ENCODE results near the gene NSG1.

NSG1 gene

DNA sequence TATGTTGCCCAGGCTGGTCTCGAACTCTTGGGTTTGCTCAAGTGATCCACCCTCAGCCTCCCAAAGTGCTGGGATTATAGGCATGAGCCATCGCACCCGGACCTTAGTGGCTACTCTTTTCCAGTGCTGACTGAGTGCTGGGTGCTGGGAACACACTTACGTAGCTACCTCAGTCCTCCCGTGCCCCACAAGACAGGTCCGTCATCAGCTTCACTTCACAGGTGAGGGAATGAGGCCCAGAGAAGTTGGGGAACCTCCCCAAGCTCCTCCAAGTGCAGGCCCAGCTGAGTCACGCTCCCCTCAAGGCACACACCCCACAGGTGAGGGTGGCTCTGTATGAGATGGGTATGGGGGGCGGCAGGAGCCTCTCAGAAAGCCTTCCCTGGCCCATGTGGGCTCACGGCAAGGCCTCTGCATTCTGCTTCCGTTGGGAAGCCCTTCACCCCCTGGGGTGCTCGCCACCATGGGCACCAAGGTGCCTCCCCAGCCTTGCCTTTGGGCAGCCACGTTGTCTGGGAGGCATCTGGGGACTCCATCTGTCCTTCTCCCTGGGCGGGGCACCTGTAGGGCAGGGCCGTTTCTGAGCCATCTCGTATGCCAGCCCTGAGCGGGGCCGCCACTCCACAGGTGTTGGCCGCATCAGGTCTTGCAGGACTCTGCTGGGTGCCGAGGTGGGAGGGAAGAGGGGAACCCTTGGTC, 28.4 kb downstream of the NSG1 start:
- TF ChIP-seq POLR2AphosphoS5 (IDR thresholded peaks at IDR 0.05; ENCODE audit: borderline replicate concordance, low read depth, low read length): no peak
- no peak for TF ChIP-seq EZH2 (IDR thresholded peaks at IDR 0.05)
- TF ChIP-seq FOXP2 (optimal IDR thresholded peaks at IDR 0.05; ENCODE audit: control extremely low read depth, extremely low read length, insufficient read depth): no peak
- no peak overlapping the region for H3K4me3 ChIP-seq
- H3K36me3 ChIP-seq (ENCODE audit: insufficient read depth, low read length): peaks cover 20% of the 10 kb centered on the region; the same call in 1 of the 2 replicates
- no peak overlapping the region for H3K9ac ChIP-seq (ENCODE audit: insufficient read length)
- no peak overlapping the region for H3K27ac ChIP-seq
- no peaks in the 10 kb centered on the region for H3K9me3 ChIP-seq (ENCODE audit: low read depth, low read length)
- no peak for DNase-seq (ENCODE audit: low read depth, low spot score)

DNA sequence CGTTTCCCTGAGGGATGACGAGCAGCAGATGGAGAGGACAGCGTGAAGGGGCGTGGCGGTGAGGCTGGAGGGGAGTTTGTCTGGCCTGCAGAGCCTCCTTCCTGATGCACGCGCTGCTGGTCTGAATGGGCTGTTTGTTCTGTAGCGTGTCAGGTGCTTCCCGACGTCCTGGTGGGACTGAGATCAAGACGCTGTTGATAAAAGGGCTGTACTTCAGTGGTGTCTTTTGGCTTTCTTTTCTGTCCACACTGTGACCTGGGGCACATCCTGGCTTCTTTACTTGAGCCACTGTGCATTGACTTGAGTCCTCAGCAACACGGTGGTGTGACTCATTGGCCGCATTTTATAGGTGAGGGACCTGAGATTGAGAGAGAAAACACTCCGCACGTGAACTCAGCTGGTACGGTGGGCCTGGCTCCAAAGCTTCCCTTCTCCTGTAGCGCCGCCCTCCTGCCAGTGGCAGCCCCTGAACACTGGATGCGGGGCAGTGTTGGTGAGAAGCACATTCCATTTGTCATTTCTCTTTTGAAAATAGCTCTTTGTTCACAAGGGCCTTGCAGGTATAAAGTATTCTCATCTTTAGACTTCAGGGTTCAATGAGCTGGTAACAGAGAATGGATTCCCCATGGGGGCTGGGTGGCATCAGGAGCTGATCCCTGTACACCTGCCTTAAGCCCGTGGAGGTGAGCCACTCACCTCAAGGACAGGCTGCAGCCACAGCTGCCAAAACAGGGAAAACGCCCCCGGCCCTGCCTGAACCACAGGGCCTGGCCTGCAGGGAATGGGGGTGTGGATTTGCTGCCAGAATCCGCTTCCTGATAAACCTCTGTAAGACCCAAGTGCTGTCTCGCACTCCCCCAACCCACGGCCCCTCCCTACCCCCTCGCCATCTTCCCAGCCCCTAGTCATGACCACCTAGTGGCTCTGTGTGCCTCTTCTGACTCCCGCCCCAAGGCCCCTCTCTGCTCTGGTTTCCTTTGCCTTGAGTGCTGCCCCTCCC, 29.2 kb downstream of the NSG1 start:
- no peak for TF ChIP-seq EZH2 (IDR thresholded peaks at IDR 0.05)
- TF ChIP-seq FOXP2 (optimal IDR thresholded peaks at IDR 0.05; ENCODE audit: control extremely low read depth, extremely low read length, insufficient read depth): no peak
- TF ChIP-seq POLR2AphosphoS5 (IDR thresholded peaks at IDR 0.05; ENCODE audit: borderline replicate concordance, low read depth, low read length): no peak
- no peak overlapping the region for H3K4me3 ChIP-seq
- no peak overlapping the region for H3K27ac ChIP-seq
- H3K9ac ChIP-seq (ENCODE audit: insufficient read length): no peak overlapping the region
- no peaks in the 10 kb centered on the region for H3K9me3 ChIP-seq (ENCODE audit: low read depth, low read length)
- DNase-seq (ENCODE audit: low read depth, low spot score): no peak
- peaks cover 26% of the 10 kb centered on the region; the same call in 1 of the 2 replicates for H3K36me3 ChIP-seq (ENCODE audit: insufficient read depth, low read length)

DNA sequence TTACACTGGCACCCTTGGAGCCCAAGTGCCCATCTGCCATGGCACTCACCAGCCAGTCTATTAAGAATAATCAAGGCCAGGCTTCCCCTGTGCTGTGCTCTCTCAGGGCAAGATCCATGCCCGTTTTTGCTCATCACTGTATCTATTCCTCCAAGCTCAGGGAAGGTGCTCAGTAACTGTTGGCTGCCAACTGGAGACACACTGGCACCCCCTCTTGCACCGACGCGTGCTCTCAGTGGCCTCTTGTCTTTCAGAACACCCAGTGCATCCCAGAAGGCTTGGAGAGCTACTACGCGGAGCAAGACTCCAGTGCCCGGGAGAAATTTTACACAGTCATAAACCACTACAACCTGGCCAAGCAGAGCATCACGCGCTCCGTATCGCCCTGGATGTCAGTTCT, 30.1 kb downstream of the NSG1 start:
- TF ChIP-seq EZH2 (IDR thresholded peaks at IDR 0.05): no peak
- no peak for TF ChIP-seq POLR2AphosphoS5 (IDR thresholded peaks at IDR 0.05; ENCODE audit: borderline replicate concordance, low read depth, low read length)
- no peak for TF ChIP-seq FOXP2 (optimal IDR thresholded peaks at IDR 0.05; ENCODE audit: control extremely low read depth, extremely low read length, insufficient read depth)
- no peak overlapping the region for H3K27ac ChIP-seq
- no peak for DNase-seq (ENCODE audit: low read depth, low spot score)

DNA sequence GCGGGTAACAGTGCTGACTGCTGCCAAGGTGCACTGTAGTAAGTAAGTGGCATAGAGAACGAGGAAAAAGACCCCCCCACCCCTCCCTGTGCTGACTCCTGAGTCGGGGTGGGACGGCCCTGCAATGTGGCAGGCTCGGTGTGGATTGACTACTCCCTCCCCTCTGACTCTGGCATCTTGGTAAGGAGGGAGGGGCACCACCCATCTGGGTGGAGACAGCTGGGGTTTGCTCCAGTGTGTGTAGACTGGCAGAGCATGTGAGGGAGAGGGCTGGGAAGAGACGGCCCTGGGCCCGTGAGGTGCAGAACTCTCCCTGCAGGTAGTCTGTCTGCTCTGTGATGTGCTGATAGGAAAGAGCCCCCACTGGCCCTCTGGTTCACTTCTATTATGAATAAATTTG, 31.0 kb downstream of the NSG1 start:
- Histone ChIP-seq H3K9ac (ENCODE audit: insufficient read length) (no peak overlapping the region), H3K4me3 (no peak overlapping the region), H3K36me3 (ENCODE audit: insufficient read depth, low read length) (peaks cover 26% of the 10 kb centered on the region; the same call in 1 of the 2 replicates), H3K27ac (no peak overlapping the region), H3K9me3 (ENCODE audit: low read depth, low read length) (no peaks in the 10 kb centered on the region)
- TF ChIP-seq EZH2 (IDR thresholded peaks at IDR 0.05) (no peak), POLR2AphosphoS5 (IDR thresholded peaks at IDR 0.05; ENCODE audit: borderline replicate concordance, low read depth, low read length) (no peak), FOXP2 (optimal IDR thresholded peaks at IDR 0.05; ENCODE audit: control extremely low read depth, extremely low read length, insufficient read depth) (no peak)
- DNase-seq (ENCODE audit: low read depth, low spot score): no peak

More for the DNA sequence above, 30.1 kb downstream of the NSG1 start:
- no peak overlapping the region for H3K4me3 ChIP-seq
- H3K9me3 ChIP-seq (ENCODE audit: low read depth, low read length): no peaks in the 10 kb centered on the region
- H3K36me3 ChIP-seq (ENCODE audit: insufficient read depth, low read length): peaks cover 26% of the 10 kb centered on the region; the same call in 1 of the 2 replicates
- H3K9ac ChIP-seq (ENCODE audit: insufficient read length): no peak overlapping the region

DNA sequence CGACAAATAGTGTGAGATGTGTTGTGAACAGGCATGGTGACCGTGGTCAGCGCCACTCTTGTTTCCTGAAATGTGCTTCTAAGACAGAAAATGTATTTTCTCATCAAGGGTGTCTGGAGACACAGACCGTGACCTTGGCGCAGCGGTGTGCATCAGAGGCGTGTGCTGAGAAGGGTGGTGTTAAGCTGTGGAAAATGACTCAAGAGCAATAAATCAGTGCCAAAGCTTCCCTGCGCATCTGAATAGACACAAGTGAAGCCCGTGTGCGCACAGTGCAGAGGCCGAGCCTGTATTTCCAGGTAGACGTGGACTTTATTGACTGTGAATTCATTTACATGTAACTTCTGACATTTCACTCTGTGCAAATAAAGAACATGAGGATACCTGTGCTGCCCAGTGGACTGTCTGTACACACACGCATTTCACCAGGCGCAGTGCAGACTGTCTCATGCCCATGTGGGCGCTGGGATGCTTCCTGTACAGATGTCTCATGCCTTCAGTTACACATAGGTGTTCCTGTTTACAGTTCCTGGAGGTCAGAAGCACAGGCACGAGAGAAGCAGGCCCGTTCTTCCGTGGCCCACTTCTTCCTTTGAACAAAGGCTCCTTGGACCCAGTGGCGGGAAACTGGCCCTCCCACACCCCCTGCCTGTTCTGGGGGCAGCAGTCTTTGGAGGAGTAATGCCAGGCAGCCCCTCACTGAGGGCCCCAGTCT, 31.9 kb downstream of the NSG1 start:
- Histone ChIP-seq H3K27ac (no peak overlapping the region), H3K9ac (ENCODE audit: insufficient read length) (no peak overlapping the region), H3K4me3 (no peak overlapping the region), H3K36me3 (ENCODE audit: insufficient read depth, low read length) (peaks cover 26% of the 10 kb centered on the region; the same call in 1 of the 2 replicates), H3K9me3 (ENCODE audit: low read depth, low read length) (no peaks in the 10 kb centered on the region)
- TF ChIP-seq EZH2 (IDR thresholded peaks at IDR 0.05) (no peak), POLR2AphosphoS5 (IDR thresholded peaks at IDR 0.05; ENCODE audit: borderline replicate concordance, low read depth, low read length) (no peak), FOXP2 (optimal IDR thresholded peaks at IDR 0.05; ENCODE audit: control extremely low read depth, extremely low read length, insufficient read depth) (no peak)
- no peak for DNase-seq (ENCODE audit: low read depth, low spot score)

DNA sequence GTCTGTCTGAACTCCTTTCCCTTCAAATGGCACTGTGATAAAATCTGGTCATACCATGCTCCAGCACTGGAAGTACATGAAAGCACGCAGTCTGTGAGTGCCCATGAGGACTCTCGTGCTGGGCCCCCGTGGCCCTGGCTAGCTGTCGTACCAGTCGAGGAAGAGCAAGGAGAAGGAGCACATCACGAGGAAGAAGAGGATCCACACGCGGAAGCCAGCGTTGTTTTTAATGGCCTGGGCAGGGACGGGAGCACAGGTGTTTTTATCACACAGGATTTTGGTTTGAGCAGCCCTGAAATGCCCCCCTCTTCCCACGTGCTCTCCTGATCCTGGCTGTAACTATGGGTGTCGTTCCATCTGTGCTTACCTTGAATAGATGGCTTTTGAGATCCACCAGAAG, 33.0 kb downstream of the NSG1 start:
- no peak for DNase-seq (ENCODE audit: low read depth, low spot score)
- no peak overlapping the region for H3K27ac ChIP-seq
- H3K36me3 ChIP-seq (ENCODE audit: insufficient read depth, low read length): peaks cover 26% of the 10 kb centered on the region; the same call in 1 of the 2 replicates
- no peak for TF ChIP-seq POLR2AphosphoS5 (IDR thresholded peaks at IDR 0.05; ENCODE audit: borderline replicate concordance, low read depth, low read length)
- no peak for TF ChIP-seq FOXP2 (optimal IDR thresholded peaks at IDR 0.05; ENCODE audit: control extremely low read depth, extremely low read length, insufficient read depth)
- H3K9ac ChIP-seq (ENCODE audit: insufficient read length): no peak overlapping the region
- H3K9me3 ChIP-seq (ENCODE audit: low read depth, low read length): no peaks in the 10 kb centered on the region
- no peak overlapping the region for H3K4me3 ChIP-seq

DNA sequence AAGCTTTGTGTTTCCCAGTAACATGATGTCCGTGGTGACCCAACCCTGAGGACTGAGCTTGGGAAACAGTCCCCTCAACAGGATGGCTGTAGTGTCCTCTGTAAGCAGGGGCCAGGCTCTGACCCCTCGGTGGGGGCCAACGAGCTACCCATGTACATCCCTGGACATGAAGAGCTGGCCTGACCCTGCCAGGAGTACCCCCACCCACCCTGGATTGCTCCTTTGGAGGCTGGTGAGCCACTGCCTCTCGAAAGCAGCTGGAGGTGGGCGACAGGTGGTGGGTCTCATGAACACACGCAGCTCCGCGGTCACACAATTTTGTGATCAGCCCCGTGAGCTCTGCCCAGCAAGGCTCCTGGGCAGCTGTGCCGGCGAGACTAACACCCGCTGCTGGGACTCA, 33.5 kb downstream of the NSG1 start:
- Histone ChIP-seq H3K36me3 (ENCODE audit: insufficient read depth, low read length) (peaks cover 26% of the 10 kb centered on the region; the same call in 1 of the 2 replicates), H3K9me3 (ENCODE audit: low read depth, low read length) (no peaks in the 10 kb centered on the region), H3K9ac (ENCODE audit: insufficient read length) (no peak overlapping the region), H3K4me3 (no peak overlapping the region), H3K27ac (no peak overlapping the region)
- TF ChIP-seq EZH2 (IDR thresholded peaks at IDR 0.05) (no peak), FOXP2 (optimal IDR thresholded peaks at IDR 0.05; ENCODE audit: control extremely low read depth, extremely low read length, insufficient read depth) (no peak), POLR2AphosphoS5 (IDR thresholded peaks at IDR 0.05; ENCODE audit: borderline replicate concordance, low read depth, low read length) (no peak)
- no peak for DNase-seq (ENCODE audit: low read depth, low spot score)

Measured in SK-N-MC (cell line).